OCI-LY3 (cell line): ENCODE results near the gene KRT35.

Source experiments
- H2AFZ ChIP-seq: fragments of 200-600, 300-600 bp; shearing (Covaris generic); 2 replicates; pipeline ENCODE4 v1.6.0; 2014; ENCODE audit warnings: antibody characterized with exemption, low read depth, low read length
- H3K27ac ChIP-seq: fragments of 200-600, 300-600 bp; sonication (generic); 2 replicates; pipeline ENCODE4 v1.5.1; 2014; ENCODE audit warnings: mild to moderate bottlenecking, low read length, moderate library complexity, mixed read lengths
- H3K27me3 ChIP-seq: fragments of 200-600, 300-600 bp; sonication (generic); 2 replicates; pipeline ENCODE4 v1.6.1; 2014; ENCODE audit warnings: low read depth, low read length, mixed read lengths
- H3K36me3 ChIP-seq: fragments of 200-600, 300-600 bp; sonication (generic); replicated peaks from 2 replicates; pipeline ENCODE3; 2014; ENCODE audit warnings: low read depth, low read length, mixed read lengths
- H3K4me1 ChIP-seq: fragments of 300-600, 200-600 bp; sonication (generic); 2 replicates; pipeline ENCODE4 v1.6.1; 2014; ENCODE audit warnings: low read length, mixed read lengths
- H3K4me2 ChIP-seq: fragments of 200-600, 300-600 bp; sonication (generic); 2 replicates; pipeline ENCODE4 v1.6.1; 2014; ENCODE audit warnings: low read length, mixed read lengths
- H3K4me3 ChIP-seq: fragments of 300-600, 200-600 bp; sonication (generic); 2 replicates; pipeline ENCODE4 v1.5.1; 2014; ENCODE audit warnings: antibody characterized with exemption, mild to moderate bottlenecking, low read length, moderate library complexity
- H3K79me2 ChIP-seq: fragments of 300-600, 200-600 bp; shearing (Covaris generic); 2 replicates; pipeline ENCODE4 v1.6.1; 2014; ENCODE audit warnings: mild to moderate bottlenecking, low read length, mixed read lengths
- H3K9ac ChIP-seq: fragments of 300-600, 200-600 bp; shearing (Covaris generic); 2 replicates; pipeline ENCODE4 v1.6.0; 2014; ENCODE audit warnings: mild to moderate bottlenecking, low read length, moderate library complexity
- H3K9me3 ChIP-seq: fragments of 200-600, 300-600 bp; shearing (Covaris generic); 2 replicates; pipeline ENCODE4 v1.6.1; 2014; ENCODE audit warnings: low read length, mixed read lengths; ENCODE audit not compliant: insufficient read depth
- H4K20me1 ChIP-seq: fragments of 200-600, 300-600 bp; sonication (generic); 2 replicates; pipeline ENCODE4 v1.6.1; 2016; ENCODE audit warnings: low read length, mixed read lengths; ENCODE audit not compliant: insufficient read depth
- CTCF ChIP-seq: fragments of 200-600, 300-600 bp; sonication (generic); IDR thresholded peaks from 2 replicates; pipeline ENCODE4 v1.5.1; 2014; ENCODE audit warnings: antibody characterized with exemption, low read length, low read depth
- EZH2phosphoT487 ChIP-seq: fragments of 200-600 bp; shearing (Covaris generic); IDR thresholded peaks from 2 replicates; pipeline ENCODE4 v1.6.1; 2018; ENCODE audit warnings: antibody characterized with exemption, mixed run types, low read depth

KRT35 gene

GRCh38 chr17:41466988-41467387 is 14.0 kb downstream of the KRT35 start, which contains the start of gene KRT32:
KRT32 (minus strand) TSS chr17:41467386; CDS start chr17:41467325, 61 bp downstream.
- no peak for TF ChIP-seq EZH2phosphoT487
- TF ChIP-seq CTCF = no peak
- Histone ChIP-seq H3K4me3 (no peak within 1 kb of the TSS), H3K27ac (no peak within 1 kb of the TSS), H3K4me2 (no peak within 1 kb of the TSS), H3K9ac (no peak within 1 kb of the TSS), H3K9me3 (no peaks in the 10 kb centered on the region), H3K36me3 (no peaks in the 10 kb centered on the region), H3K4me1 (no peaks in the 10 kb centered on the region), H2AFZ (no peak within 1 kb of the TSS), H3K27me3 (peaks cover 3% of the 10 kb centered on the region; the same call in 1 of the 2 replicates), H3K79me2 (no peaks in the 10 kb centered on the region), H4K20me1 (no peaks in the 10 kb centered on the region)

- no peak overlapping the region for H3K9ac ChIP-seq
- H3K9me3 ChIP-seq = no peaks in the 10 kb centered on the region
- no peak overlapping the region for H3K4me2 ChIP-seq
- H3K79me2 ChIP-seq = no peaks in the 10 kb centered on the region
- H3K36me3 ChIP-seq = no peaks in the 10 kb centered on the region
- no peaks in the 10 kb centered on the region for H3K4me1 ChIP-seq
- H3K27me3 ChIP-seq = peaks cover 3% of the 10 kb centered on the region; the same call in 1 of the 2 replicates
- H3K27ac ChIP-seq = no peak overlapping the region
- TF ChIP-seq CTCF = no peak
- no peak for TF ChIP-seq EZH2phosphoT487
- no peak overlapping the region for H3K4me3 ChIP-seq
- no peaks in the 10 kb centered on the region for H4K20me1 ChIP-seq
- no peak overlapping the region for H2AFZ ChIP-seq
Observed at GRCh38 chr17:41464682-41465081, 16.3 kb downstream of the KRT35 start.

- H3K9me3 ChIP-seq = no peaks in the 10 kb centered on the region
- no peaks in the 10 kb centered on the region for H4K20me1 ChIP-seq
- H3K27ac ChIP-seq = no peak overlapping the region
- TF ChIP-seq EZH2phosphoT487 (no peak), CTCF (no peak)
- no peak overlapping the region for H3K4me3 ChIP-seq
- no peaks in the 10 kb centered on the region for H3K4me1 ChIP-seq
- H3K9ac ChIP-seq = no peak overlapping the region
- no peaks in the 10 kb centered on the region for H3K79me2 ChIP-seq
- no peak overlapping the region for H2AFZ ChIP-seq
- H3K36me3 ChIP-seq = no peaks in the 10 kb centered on the region
- no peak overlapping the region for H3K4me2 ChIP-seq
- H3K27me3 ChIP-seq = peaks cover 3% of the 10 kb centered on the region; the same call in 1 of the 2 replicates
Observed at GRCh38 chr17:41464173-41464572, 16.8 kb downstream of the KRT35 start.

GRCh38 chr17:41463746-41464145 is 17.2 kb downstream of the KRT35 start:
- Histone ChIP-seq H3K27ac (no peak overlapping the region), H3K4me2 (no peak overlapping the region)

More at GRCh38 chr17:41463746-41464145, 17.2 kb downstream of the KRT35 start:
- no peaks in the 10 kb centered on the region for H3K4me1 ChIP-seq
- no peaks in the 10 kb centered on the region for H4K20me1 ChIP-seq
- peaks cover 3% of the 10 kb centered on the region; the same call in 1 of the 2 replicates for H3K27me3 ChIP-seq
- TF ChIP-seq EZH2phosphoT487 (no peak), CTCF (no peak)
- no peaks in the 10 kb centered on the region for H3K9me3 ChIP-seq
- no peaks in the 10 kb centered on the region for H3K36me3 ChIP-seq
- H3K9ac ChIP-seq = no peak overlapping the region
- no peak overlapping the region for H2AFZ ChIP-seq
- H3K4me3 ChIP-seq = no peak overlapping the region
- no peaks in the 10 kb centered on the region for H3K79me2 ChIP-seq
